ENCODE measurements around the gene PHF14. TPM values are rescaled to one million over a fixed set of nuclear protein-coding genes. Genes with fewer than 3 reads are reported as not detected.
A peak's percentile ranks its signal among the peaks of the same experiment; 100 is the strongest.
"Not testable (repeated sequence)": the region's sequence is repeated elsewhere in the genome, so short reads cannot be mapped to it uniquely, and the experiment has no call there.

The PHF14 gene, protein sequence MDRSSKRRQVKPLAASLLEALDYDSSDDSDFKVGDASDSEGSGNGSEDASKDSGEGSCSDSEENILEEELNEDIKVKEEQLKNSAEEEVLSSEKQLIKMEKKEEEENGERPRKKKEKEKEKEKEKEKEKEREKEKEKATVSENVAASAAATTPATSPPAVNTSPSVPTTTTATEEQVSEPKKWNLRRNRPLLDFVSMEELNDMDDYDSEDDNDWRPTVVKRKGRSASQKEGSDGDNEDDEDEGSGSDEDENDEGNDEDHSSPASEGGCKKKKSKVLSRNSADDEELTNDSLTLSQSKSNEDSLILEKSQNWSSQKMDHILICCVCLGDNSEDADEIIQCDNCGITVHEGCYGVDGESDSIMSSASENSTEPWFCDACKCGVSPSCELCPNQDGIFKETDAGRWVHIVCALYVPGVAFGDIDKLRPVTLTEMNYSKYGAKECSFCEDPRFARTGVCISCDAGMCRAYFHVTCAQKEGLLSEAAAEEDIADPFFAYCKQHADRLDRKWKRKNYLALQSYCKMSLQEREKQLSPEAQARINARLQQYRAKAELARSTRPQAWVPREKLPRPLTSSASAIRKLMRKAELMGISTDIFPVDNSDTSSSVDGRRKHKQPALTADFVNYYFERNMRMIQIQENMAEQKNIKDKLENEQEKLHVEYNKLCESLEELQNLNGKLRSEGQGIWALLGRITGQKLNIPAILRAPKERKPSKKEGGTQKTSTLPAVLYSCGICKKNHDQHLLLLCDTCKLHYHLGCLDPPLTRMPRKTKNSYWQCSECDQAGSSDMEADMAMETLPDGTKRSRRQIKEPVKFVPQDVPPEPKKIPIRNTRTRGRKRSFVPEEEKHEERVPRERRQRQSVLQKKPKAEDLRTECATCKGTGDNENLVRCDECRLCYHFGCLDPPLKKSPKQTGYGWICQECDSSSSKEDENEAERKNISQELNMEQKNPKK
- 26.4 and 28.5 TPM in 2 replicates for total RNA-seq (2014; rRNA removed; shearing (Covaris generic))

DNA sequence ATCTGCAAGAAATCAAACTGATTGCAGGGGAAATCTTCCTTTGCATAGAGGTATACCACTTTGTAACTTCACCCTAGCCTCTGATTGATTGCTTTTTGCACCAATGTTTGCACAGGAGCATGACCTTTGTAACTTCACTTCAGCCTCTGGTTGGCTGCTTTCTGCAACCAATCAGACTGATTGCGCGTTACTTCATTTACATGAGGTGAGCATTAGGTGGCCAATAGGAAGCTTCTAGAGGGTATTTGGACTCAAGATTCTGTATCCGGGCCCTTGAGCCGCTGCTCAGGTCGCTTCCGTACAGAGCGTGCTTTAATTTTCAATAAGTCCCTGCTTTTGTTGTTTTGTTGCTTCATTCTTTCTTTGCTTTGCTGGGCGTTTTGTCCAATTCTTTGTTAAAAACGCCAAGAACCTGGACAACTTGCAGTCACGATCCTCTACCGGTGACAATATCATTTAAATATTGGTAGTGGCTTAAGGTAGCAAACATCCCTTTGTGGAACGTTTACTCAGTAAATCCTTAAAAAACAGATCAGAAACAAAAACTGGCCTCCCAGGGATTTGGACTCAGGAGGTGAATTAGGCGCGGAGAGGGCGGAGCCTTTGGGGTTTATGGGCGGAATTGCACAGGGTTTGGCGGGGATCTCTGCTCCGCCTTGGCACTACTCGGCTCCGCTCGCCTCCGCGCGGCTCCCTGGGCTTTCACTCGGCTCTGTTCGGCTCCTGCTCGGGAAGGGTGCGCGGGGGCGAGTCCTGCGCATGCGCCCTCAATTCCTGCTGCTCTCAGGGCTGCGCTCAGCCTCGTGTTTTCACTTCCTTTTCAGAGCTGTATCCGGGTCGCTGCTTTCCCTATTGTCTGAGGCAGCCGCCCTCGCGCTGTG is at the start of gene PHF14:
Gene PHF14, plus strand, starts transcription at position 812 of the 881 bp plus-strand sequence. CDS start 452 bp downstream, outside the sequence.
- H3K27me3 ChIP-seq (ENCODE audit: control insufficient read depth, insufficient read depth, low read length): no peaks in the 10 kb centered on the region
- peak within 1 kb of the TSS; percentile 75 for H3K4me3 ChIP-seq (ENCODE audit: insufficient read depth, low read depth, low read length)
- peak; percentile 91 for DNase-seq
- no peaks in the 10 kb centered on the region for H3K36me3 ChIP-seq (replicated peaks; ENCODE audit: control insufficient read depth, insufficient read depth, low read length)

DNA sequence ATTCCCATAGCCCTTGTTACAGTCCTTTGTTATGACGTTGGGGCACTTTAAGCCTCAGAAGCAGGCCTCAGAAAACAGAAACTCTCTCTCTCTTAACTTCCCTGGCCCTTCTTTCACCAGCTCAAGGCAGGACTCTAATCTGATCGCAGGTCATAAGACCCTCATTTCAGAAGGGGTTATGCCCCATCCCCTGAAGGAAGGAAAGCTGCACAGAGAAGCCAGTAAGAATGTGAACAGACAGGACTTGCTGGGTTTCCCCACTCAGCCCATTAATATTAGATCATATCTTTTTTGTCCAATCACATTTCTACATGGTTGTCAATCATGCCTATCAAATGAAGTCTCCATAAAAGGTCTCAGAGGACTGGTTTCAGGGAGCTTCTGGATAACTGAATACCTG is 49.3 kb upstream of the PHF14 start:
- Histone ChIP-seq H3K27me3 (ENCODE audit: control insufficient read depth, insufficient read depth, low read length) (no peaks in the 10 kb centered on the region), H3K4me3 (ENCODE audit: insufficient read depth, low read depth, low read length) (no peak overlapping the region), H3K36me3 (replicated peaks; ENCODE audit: control insufficient read depth, insufficient read depth, low read length) (no peaks in the 10 kb centered on the region)
- DNase-seq: no peak

DNA sequence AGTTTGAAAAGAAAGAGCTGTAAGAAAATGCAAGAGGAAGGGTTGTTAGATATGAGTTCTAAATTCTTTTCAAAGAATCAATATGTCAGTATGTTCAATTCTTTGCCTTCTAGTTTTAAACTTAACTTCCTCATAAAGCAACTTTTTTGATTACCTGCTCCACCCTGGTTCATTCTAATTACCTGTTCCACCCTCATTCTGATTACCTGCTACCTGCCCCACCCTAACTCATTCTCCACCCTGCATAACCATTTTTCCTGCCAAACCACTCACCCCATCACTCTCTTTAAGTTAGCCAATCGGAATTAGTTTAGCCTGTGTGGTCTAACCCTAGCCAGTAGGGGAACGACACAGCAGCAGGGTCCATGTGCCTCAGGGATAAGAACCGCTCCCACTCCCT is 45.5 kb upstream of the PHF14 start:
- H3K27me3 ChIP-seq (ENCODE audit: control insufficient read depth, insufficient read depth, low read length); H3K4me3 ChIP-seq (ENCODE audit: insufficient read depth, low read depth, low read length); DNase-seq; H3K36me3 ChIP-seq (replicated peaks; ENCODE audit: control insufficient read depth, insufficient read depth, low read length): not testable (repeated sequence)

DNA sequence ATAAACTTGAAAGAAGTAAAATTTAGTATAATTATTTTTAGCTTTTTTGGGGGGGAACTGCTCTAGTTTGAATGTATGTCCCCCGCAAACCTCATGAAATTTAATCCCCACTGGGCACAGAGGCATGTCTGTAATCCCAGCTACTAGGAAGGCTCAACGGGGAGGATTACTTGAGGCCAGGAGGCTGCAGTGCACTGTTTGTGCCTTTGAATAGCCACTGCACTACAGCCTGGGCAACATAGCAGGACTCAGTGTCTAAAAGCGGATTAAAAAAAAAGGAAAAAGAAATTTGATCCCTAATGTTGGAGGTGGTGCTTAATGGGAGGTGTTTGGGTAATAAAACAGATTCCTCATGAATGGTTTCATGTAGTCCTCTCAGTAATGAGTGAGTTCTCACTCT is 43.1 kb upstream of the PHF14 start:
- no peaks in the 10 kb centered on the region for H3K27me3 ChIP-seq (ENCODE audit: control insufficient read depth, insufficient read depth, low read length)
- no peak overlapping the region for H3K4me3 ChIP-seq (ENCODE audit: insufficient read depth, low read depth, low read length)
- DNase-seq: no peak
- H3K36me3 ChIP-seq (replicated peaks; ENCODE audit: control insufficient read depth, insufficient read depth, low read length): peaks cover 2% of the 10 kb centered on the region

DNA sequence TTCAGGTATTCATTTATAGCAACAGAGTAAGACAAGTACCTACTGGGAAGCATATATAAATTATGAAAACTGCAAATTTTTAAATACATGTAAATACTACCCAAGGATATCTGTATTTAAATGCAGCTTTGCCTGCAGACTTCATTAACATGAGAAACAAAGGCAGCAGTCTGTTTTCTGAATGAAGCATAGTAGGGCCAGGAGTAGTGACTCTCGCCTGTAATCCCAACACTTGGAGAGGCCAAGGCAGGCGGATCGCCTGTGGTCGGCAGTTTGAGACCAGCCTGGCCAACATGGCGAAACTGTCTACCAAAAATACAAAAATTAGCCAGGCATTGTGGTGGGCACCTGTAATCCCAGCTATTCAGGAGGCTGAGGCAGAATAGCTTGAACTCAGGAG is 42.5 kb upstream of the PHF14 start:
- H3K27me3 ChIP-seq (ENCODE audit: control insufficient read depth, insufficient read depth, low read length): no peaks in the 10 kb centered on the region
- DNase-seq: peak; percentile 14
- peaks cover 5% of the 10 kb centered on the region for H3K36me3 ChIP-seq (replicated peaks; ENCODE audit: control insufficient read depth, insufficient read depth, low read length)
- no peak overlapping the region for H3K4me3 ChIP-seq (ENCODE audit: insufficient read depth, low read depth, low read length)

DNA sequence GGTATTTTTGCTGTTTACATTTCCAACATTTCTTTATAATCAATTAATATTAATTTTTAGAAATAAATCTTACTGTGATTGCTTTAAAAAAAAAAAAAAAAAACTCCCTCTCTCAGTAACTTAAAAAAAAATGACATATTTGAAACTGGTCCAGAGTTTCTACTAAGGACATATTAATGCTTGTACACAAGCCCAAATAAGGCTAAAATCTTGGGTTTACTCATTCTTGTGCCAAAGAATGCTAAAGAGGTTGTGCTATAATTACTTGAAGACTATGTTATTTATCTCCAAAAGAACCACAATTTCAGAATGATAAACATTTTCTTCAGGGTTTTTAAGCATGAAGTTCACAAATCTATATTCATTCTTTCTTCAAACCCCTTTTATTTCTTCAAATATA is 39.4 kb upstream of the PHF14 start:
- Histone ChIP-seq H3K27me3 (ENCODE audit: control insufficient read depth, insufficient read depth, low read length) (no peaks in the 10 kb centered on the region), H3K36me3 (replicated peaks; ENCODE audit: control insufficient read depth, insufficient read depth, low read length) (peaks cover 16% of the 10 kb centered on the region), H3K4me3 (ENCODE audit: insufficient read depth, low read depth, low read length) (no peak overlapping the region)
- DNase-seq: no peak

DNA sequence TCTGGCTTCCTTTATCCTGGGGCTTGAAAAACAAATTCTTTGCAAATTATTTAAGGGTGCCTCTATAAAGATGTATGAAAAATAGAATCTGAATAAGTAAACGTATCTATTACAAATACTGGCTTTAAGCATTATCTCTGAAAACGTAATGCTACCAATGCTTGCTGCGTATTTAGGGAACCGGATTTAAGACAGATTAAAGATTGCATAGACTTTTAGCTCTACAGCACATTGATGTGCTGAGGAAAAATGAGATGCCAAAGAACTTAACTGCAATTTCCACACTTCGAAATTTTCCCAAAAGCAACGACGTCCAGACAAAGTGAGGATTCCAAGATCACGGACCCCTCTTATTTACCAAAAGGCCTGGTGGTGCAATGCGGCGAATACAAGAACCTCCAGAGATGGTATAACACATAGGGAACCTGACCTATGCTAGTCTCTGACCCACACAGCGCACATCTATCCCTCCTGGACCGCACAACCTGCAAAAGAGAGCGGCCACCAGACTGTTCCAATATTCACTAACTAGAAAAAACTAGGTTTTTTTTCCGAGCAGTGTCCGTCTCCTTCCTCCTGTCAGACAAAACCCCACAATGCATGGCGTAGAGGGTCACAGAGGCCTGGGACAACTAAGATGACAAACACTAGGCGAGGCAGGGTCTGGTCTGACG is 34.3 kb upstream of the PHF14 start:
- H3K4me3 ChIP-seq (ENCODE audit: insufficient read depth, low read depth, low read length): peak overlapping the region; percentile 94
- no peak for DNase-seq

DNA sequence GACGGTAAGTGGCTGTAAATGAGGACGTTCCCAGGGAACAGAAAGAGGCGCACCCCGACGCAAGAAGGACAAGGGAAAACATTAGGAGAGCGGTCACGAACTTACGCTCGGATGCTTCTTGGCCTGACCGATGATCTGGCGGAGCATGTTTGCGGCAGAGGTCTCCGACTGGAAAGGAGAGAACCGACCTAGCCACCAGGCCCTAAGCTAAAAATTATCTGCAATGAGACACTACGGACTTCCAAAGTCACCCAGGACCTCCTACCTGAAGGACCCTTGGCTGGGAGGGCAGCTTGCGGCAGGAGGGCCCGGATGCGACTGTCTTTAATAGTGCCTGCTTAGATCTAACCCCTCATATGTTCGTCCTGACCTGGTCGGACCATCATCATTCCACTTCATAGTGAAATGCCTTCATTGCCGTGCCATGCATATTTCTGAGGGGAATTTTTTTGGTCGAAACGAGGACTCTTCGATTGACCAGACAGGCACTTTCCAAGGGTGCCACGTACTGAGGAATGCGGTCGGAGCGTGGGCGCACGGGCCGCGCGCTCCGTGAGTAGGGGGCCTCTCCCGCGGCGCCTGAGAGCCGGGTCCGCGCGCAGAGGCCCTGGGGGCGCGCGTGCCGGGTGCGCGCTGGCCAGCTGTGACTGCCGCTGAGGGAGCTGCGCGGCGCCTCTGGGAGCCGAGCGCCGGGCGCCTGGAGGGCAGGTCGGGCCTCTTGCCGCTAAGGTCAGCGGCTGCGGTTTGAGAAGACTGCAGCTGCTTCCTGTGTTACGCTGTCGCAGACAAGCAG is 33.6 kb upstream of the PHF14 start:
- H3K36me3 ChIP-seq (replicated peaks; ENCODE audit: control insufficient read depth, insufficient read depth, low read length): peaks cover 14% of the 10 kb centered on the region
- H3K4me3 ChIP-seq (ENCODE audit: insufficient read depth, low read depth, low read length): peak overlapping the region; percentile 94
- no peaks in the 10 kb centered on the region for H3K27me3 ChIP-seq (ENCODE audit: control insufficient read depth, insufficient read depth, low read length)
- DNase-seq: peak; percentile 93

More for the DNA sequence above, 34.3 kb upstream of the PHF14 start:
- no peaks in the 10 kb centered on the region for H3K27me3 ChIP-seq (ENCODE audit: control insufficient read depth, insufficient read depth, low read length)
- peaks cover 14% of the 10 kb centered on the region for H3K36me3 ChIP-seq (replicated peaks; ENCODE audit: control insufficient read depth, insufficient read depth, low read length)

DNA sequence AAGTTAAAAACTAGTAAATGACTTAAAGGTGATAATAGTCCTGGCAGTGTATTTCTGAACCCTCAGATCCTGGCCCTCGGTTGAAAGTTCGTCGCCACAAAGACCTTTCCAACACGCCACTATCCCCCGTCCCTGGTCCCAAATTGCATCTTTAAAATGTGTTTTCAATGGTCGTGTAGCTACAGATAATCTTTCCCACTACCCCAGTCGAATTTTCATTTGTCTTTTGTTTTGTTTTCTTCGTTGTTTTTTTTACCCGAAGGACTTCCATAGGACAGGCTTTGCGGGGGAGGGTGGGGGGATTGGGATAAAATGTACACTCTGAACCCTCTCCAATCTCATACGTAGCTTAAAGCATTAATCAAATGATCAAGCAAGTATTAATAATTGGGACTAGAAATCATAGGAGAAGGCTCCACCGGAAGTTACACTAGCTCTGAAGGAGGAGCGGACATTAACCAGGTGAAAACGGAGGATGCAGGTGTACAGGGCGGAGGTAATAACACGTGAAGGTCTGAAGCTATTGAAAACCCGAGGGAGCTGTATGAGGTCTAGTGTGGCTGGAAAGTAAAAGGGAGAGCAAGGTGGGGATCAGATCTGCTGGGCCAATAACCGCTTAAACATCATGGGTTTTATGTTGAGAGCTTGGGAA is 32.8 kb upstream of the PHF14 start:
- peak; percentile 6 for DNase-seq
- Histone ChIP-seq H3K27me3 (ENCODE audit: control insufficient read depth, insufficient read depth, low read length) (no peaks in the 10 kb centered on the region), H3K4me3 (ENCODE audit: insufficient read depth, low read depth, low read length) (peak overlapping the region; percentile 94), H3K36me3 (replicated peaks; ENCODE audit: control insufficient read depth, insufficient read depth, low read length) (peaks cover 12% of the 10 kb centered on the region)

DNA sequence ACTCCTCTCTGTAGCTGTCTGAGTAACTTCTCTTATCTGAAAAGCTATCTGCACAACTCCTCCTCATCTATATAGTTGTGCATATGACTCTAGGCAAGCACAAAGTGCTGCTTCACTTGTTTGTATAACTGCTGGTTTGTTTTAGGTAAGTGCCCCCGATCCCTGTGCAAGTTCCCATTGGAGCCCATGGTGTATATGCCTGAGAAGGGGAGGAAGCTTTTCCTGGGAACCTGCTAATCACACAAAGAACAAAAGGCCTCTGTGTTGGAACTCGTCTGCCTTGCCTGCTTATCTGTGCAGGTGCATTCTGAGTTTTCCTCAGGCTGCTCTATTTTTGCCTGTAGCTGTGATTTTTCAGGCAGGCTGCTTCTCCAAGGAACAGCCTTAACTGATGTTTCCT is 23.2 kb upstream of the PHF14 start:
- Histone ChIP-seq H3K36me3 (replicated peaks; ENCODE audit: control insufficient read depth, insufficient read depth, low read length) (no peaks in the 10 kb centered on the region), H3K27me3 (ENCODE audit: control insufficient read depth, insufficient read depth, low read length) (no peaks in the 10 kb centered on the region), H3K4me3 (ENCODE audit: insufficient read depth, low read depth, low read length) (no peak overlapping the region)
- DNase-seq: no peak

DNA sequence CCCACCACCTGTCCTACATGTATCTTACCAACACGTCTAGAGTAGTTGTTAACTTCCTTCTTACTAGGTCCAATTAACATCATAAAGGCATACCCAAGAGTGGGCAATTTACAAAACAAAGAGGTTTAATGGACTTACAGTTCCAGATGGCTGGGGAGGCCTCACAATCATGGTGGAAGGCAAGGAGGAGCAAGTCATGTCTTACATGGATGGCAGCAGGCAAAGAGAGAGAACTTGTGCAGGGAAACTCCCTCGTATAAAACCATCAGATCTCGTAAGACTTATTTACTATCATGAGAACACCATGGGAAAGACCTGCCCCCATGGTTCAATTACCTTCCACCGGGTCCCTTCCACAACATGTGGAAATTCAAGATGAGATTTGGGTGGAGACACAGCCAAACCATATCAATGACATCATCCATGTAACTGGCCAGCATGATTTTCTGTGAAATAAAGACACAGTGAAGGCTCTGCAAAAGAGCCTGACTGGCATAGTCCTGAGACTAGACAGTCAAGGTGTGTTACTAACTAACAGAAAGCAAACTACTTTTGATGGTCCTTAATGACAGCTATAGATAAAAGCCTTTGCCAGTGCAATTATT is 22.6 kb upstream of the PHF14 start:
- H3K36me3 ChIP-seq (replicated peaks; ENCODE audit: control insufficient read depth, insufficient read depth, low read length): not testable (repeated sequence)

DNA sequence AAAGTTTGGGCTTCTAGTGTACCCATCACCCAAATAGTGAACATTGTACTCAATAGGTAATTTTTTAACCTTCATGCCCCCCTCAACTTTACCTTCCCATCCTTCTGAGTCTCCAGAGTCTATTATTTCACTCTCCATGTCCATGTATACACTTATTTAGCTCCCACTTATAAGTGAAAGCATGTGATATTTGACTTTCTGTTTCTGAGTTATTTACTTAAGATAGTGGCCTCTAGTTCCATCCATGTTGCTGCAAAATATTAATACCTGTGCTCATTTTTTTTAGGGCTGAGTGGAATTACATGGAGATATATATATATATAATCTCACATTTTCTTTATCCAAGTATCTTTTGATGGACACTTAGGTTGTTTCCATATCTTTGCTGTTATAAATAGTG is 21.1 kb upstream of the PHF14 start:
- Histone ChIP-seq H3K4me3 (ENCODE audit: insufficient read depth, low read depth, low read length) (no peak overlapping the region), H3K36me3 (replicated peaks; ENCODE audit: control insufficient read depth, insufficient read depth, low read length) (no peaks in the 10 kb centered on the region), H3K27me3 (ENCODE audit: control insufficient read depth, insufficient read depth, low read length) (no peaks in the 10 kb centered on the region)
- DNase-seq: no peak

More for the DNA sequence above, 22.6 kb upstream of the PHF14 start:
- not testable (repeated sequence) for H3K27me3 ChIP-seq (ENCODE audit: control insufficient read depth, insufficient read depth, low read length); DNase-seq; H3K4me3 ChIP-seq (ENCODE audit: insufficient read depth, low read depth, low read length)

All from H7 (cell line).